Activated naive CD4-positive, alpha-beta T cell treated with Interleukin-2 at 50 U/mL for 16 hours (primary cell): ENCODE results near the gene TMEM273.

Experiments used
- DNase-seq: peaks from one replicate; pipeline ENCODE4 v3.0.0-alpha.2; 2020

The TMEM273 gene

DNA sequence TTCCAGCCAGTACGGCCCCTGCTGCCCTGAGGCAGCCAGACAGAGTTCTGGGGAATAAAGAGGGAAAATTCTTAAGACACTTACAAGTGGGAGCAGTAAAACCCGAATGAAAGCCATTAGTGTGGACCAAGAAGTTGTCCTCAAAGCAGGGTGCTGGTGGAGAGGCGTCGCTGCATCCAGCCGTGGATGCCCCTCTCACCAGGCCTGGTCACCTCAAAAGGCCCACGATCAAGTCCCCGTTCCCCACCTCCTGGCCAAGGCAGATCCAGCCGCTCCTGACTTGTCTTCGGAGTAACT lies 73.5 kb downstream of the TMEM273 start:
- no peak for DNase-seq

DNA sequence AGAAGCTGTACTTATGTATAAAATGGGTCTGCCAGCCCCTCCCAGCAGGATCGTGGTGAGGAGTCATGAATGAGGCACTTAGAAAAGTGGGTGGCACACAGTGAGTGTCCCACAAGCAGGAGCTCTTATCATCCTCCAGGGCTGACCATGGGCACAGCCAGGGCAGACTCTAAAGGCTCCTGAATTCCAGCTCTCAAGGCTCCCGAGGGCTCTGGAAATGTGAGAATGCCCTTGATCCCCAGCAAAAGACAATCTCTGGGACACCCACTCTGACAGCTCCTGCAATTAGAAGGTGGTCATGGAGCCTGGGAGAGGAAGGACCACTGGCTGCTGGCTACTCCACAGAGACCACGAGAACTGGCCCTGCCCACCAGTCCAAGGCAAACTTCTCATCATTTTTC lies 74.5 kb downstream of the TMEM273 start:
- DNase-seq, result no peak

DNA sequence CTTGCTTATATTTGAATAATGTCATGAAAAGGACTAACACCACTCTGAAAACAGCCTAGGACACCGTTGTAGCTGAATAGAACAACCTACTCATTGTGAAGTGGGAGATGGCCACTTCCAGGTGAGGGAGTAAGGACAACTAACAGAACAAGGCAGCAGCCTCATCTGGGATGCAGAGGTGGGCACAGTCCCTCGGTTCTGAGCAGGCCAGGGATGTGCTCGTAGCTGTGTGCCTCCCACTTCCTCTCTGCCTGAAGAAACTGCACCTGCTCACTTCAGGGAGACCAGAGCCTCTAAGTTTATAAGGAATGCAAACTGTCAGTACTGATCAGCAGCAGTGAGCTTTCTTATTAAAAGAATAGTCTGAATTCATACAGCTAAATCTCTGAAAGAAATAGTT lies 75.3 kb downstream of the TMEM273 start:
- DNase-seq, result no peak

DNA sequence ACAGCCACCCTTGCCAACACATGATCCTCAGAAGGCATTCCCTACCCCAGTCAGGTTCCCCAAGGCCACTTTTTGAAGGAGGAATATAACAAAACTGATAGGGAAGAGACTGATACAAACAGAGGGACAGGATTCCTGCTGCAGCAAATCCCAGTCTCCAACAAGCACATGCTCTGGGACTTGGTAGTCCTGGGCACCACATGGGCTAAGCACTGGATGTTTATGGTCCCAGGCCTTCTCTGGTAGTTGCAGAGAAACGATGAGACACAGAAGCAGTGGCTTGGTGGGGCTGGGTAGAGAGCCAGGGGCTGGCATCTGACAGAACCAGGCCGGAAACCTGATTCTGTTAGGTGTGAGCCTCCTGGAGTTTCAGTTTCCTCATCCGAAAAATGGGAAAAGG lies 76.1 kb downstream of the TMEM273 start:
- no peak for DNase-seq

DNA sequence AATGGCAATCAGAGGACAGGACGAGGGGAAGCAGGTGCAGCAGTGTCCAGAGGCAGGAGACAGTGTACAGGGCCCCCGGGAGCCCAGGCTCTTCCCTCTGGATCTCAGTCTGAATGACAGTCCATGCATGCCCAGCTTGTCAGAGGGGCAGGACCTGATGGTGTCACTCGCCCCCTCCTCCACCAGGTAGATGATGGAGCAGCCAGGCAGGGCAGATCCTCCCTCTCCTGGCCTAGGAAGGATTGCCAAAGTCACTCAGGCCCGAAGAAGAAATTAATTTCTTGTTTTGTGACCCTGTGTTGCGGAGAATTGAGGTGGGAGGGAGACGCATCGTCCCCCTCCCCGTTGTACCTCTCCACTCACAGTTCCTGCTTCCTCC lies 76.9 kb downstream of the TMEM273 start:
- no peak for DNase-seq

DNA sequence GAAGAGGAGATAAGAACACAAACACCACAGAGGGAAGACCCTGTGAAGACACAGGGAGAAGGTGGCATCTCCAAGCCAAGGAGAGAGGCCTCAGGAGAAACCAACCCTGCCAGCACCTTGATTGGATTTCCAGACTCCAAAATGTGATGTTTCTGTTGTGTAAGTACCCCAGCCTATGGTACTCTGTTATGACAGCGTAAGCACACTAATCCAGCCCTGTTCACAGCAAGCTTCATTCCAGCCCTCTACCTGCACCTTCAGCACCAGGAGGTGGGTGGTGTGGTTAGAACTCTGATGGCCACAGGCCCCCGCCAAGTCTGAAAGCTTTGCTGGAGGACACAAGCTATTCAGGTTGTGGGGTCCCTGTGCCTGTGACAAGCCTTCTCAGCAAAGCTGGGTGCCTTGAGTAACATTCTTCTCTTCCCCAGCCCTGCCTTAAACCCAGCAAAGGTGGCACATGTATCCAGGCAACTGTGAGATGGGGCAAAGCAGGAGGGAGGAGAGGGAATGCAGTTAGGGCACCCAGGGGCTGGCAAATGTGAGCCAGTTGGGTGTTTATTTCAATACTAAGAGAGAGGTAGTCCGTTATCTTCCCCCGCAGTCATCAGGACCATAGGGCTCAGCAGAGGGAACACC lies 77.4 kb downstream of the TMEM273 start:
- DNase-seq, result no peak

DNA sequence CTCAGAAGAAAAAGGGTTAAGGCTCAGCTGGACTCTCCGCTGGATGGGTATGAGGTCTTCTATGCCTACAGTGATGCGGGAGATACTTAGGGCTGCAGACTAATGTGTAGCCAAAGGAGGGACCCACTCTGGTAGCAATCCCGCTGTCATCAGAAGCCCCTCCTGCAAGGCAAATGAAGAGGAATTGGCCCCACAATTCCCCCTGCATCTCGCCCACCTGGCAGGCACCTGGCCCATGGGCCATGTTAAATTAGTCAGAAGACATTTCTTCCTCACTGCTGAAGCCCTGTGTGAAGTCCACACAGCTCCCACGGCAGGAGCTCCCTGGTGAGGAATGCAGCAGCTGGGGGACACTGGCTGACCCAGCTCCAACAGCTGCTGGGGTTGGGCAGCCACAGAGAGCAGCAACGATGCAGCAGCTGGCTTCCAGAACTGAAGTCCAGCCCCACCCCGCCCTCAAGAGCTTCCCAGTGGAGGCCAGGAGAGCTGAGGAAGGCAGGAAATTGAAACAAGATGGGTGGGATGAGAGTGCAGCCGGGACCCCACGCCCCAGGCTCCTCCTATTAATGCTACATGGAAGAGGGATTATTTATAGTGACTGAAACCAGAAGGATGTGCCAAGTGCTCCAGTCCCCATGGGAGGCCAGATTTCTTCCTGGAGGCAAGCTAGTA lies 78.4 kb downstream of the TMEM273 start:
- no peak for DNase-seq

DNA sequence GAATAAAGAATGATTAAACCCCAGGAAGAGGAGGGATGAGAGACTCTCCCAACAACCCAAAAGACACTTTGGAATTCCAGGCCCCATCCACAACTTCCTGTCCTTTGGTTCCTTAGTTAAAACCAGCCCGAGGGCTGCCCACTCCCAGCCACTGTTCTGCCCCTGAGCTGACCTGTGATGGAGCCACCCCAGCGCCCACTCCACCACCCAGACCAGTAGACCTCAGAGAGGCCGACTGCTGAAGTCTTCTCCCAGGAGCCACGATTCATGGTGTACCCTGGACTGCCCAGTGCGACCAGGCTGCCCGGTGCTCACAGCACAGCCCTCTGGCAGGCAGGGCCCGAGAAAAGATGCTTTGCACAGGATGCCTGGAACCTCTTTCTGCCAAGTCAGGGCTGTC lies 79.5 kb downstream of the TMEM273 start:
- no peak for DNase-seq

DNA sequence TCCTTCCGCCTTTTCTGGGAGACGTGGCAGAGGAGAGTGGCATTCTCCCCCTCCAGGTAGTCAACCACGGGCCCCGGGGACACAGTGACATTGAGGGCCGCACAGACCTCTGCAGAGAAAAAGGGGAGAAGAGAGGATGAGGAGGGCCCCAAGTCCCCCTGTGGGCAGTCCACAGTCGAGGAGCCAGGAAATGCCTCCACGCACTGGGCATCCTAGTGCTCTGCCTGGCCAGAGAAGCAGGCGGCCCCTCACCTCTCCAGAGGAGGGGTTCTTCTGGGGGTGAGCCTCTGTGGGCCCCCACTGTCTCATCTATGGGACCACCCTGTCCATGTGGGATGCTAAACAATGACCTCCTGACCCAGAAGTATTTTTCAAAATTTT lies 80.3 kb downstream of the TMEM273 start:
- DNase-seq, result no peak

DNA sequence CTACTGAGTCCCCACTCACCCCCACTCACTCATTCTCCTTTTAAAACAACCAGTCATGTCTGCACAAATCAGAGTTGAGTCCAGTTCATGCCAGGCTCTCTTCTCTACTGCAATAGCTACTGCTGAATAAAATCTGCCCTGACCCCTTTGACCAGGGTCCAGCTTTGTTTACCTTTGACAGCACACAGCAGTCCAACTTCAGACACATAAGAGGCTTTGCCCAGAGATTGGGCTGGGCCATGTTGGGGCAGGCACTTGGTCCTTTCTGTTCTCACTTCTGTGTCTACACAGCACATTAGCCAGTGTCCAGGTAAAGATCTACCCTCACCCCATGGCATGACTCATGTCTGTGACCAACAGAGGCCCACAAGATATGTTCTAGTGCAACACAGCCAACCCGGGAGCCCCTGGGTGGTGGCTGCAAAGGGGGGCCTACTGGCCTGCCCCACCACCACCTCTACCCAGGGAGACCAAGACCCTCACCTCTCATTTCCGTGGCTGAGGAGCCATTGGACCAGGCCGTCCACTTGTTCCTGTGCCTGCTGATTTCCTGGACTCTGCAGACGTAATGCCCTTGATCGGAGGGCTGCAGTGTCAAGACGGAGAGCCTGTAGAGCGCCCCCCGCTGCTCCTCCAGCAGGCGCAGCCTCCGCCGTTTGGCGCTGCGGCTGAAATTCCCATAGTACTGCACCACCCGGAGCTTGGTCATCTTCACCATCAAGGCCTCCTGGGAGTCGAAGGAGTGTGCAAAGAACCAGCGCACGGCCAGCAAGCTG lies 80.9 kb downstream of the TMEM273 start:
- no peak for DNase-seq

DNA sequence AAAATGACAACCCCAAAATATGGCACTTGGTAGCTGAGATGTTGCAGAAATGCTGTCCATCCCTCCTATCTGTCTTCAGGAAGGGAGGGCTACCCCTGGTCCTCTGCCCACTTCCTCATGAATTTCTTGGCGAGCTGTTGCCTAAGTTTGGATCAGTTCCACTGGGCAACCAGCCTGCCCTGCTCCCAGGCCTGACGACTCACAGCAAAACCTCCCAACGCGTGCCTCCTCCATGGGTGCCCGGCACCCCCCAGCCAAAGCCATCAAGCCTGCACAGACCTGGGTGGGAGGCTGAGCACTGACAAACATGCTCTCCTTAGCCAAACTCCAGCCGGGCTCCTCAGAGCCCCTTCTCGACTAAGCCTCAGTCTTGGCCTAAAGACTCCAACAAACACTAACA lies 81.7 kb downstream of the TMEM273 start:
- no peak for DNase-seq

DNA sequence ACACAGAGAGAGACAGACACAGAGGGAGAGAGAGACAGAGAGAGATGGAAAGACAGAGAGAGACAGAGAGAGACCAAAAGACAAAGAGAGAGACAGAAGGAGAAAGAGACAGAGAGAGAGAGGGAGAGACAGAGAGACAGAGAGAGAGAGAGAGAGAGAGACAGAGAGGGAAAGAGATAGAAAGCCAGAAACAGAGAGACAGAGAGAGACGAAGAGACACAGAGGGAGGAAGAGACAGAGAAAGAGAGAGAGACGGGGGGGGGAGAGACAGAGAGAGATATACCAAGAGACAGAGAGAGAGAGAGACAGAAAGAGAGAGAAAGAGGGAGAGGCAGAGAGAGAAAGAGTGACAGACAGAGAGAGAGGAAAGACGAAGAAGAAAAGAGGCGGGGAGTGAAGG lies 83.1 kb downstream of the TMEM273 start:
- no peak for DNase-seq
